K562 (cell line): ENCODE results near the gene CSMD2. TPM values are rescaled to one million over a fixed set of nuclear protein-coding genes. Genes with fewer than 3 reads are reported as not detected.

Experiments used
- ATAC-seq: fragments of 200-7000 bp; cut with Tn5 transposase; 3 replicates; pipeline ENCODE4 v1.9.1; 2020; ENCODE audit warnings: moderate library complexity
- BruUV-seq: library from RNA; stranded (reverse); fragments of 400-500 nt; replicated peaks from 2 replicates; lab custom pipeline; 2021; lab: Mats Ljungman, UMichigan
- CTCF ChIA-PET: fragments of 300-600 bp; formaldehyde crosslinking; extraction: SDS; loops from one replicate; lab custom pipeline; 2021; ENCODE audit warnings: low intra/inter-chr PET ratio; lab: Yijun Ruan, JAX
- POLR2A ChIA-PET: fragments of 300-600, 350-650 bp; sonication (Branson Sonifier 250); formaldehyde crosslinking; extraction: SDS; loops from one replicate; lab custom pipeline; 2021; ENCODE audit warnings: antibody characterized with exemption, inconsistent platforms; lab: Yijun Ruan, JAX
- DNase-seq, 4 experiments: peaks; one replicate each; pipeline versions ENCODE4 v3.0.0 to v3.0.0-alpha.2; 2011 to 2018; ENCODE audit warnings: low spot score in 3 of 4, mixed read lengths in 3 of 4; ENCODE audit errors: extremely low read depth in 1 of 4
- FAIRE-seq: peaks from 2 replicates; lab custom pipeline; 2011; peaks lifted over from hg19 to GRCh38; lab: Jason Lieb, UNC
- H2AFZ ChIP-seq: 2 replicates; pipeline ENCODE4 v1.6.0; 2011; ENCODE audit warnings: low read depth, low read length, control low read depth, inconsistent platforms
- H3K27ac ChIP-seq: fragments of 200-600 bp; 3 replicates; pipeline ENCODE4 v1.8.0; 2011; ENCODE audit warnings: low read depth, mild to moderate bottlenecking, control low read depth, inconsistent platforms, low read length, moderate library complexity, mixed read lengths; ENCODE audit errors: extremely low read depth
- H3K27me3 ChIP-seq, 2 experiments: fragments of 300-600 bp in 1 of 2; 2 replicates in 1 of 2; 3 replicates in 1 of 2; pipeline versions ENCODE4 v1.6.0 to v1.8.0; 2011; ENCODE audit warnings: inconsistent platforms in 2 of 2, low read length in 2 of 2, mild to moderate bottlenecking in 1 of 2, mixed read lengths in 1 of 2, moderate library complexity in 1 of 2; ENCODE audit not compliant: control insufficient read depth in 2 of 2, insufficient read depth in 2 of 2
- H3K36me3 ChIP-seq: fragments of 300-600 bp; 3 replicates; pipeline ENCODE4 v1.8.0; 2011; ENCODE audit warnings: mild to moderate bottlenecking, low read length, inconsistent platforms; ENCODE audit not compliant: control insufficient read depth, insufficient read depth
- H3K4me1 ChIP-seq, 2 experiments: fragments of 200-600 bp in 1 of 2; replicated peaks in 1 of 2; 2 replicates in 1 of 2; 3 replicates in 1 of 2; pipeline versions ENCODE4 v1.5.1 to v1.8.0; 2011; ENCODE audit warnings: inconsistent platforms in 2 of 2, low read length in 2 of 2, mild to moderate bottlenecking in 1 of 2, mixed read lengths in 1 of 2, moderate library complexity in 1 of 2; ENCODE audit not compliant: control insufficient read depth in 2 of 2, insufficient read depth in 2 of 2
- H3K4me2 ChIP-seq: 2 replicates; pipeline ENCODE4 v1.6.1; 2011; ENCODE audit warnings: low read length, control low read depth, inconsistent platforms, mixed read lengths; ENCODE audit not compliant: insufficient read depth
- H3K4me3 ChIP-seq: fragments of 200-600 bp; sonication (generic), shearing (Covaris generic); 2 replicates; pipeline ENCODE4 v1.5.1; 2016; ENCODE audit warnings: control low read depth, inconsistent platforms
- H3K79me2 ChIP-seq: fragments of 200-600 bp; 3 replicates; pipeline ENCODE4 v1.8.0; 2011; ENCODE audit warnings: low read length, inconsistent platforms; ENCODE audit not compliant: control insufficient read depth, insufficient read depth
- H3K9ac ChIP-seq, 2 experiments: 2 replicates each; pipeline versions ENCODE4 v1.6.0 to v1.6.1; 2011; ENCODE audit warnings: low read depth in 2 of 2, low read length in 2 of 2, control low read depth in 1 of 2, inconsistent platforms in 1 of 2, mild to moderate bottlenecking in 1 of 2, mixed read lengths in 1 of 2; ENCODE audit not compliant: insufficient read depth in 1 of 2
- H3K9me1 ChIP-seq: one replicate; pipeline ENCODE4 v1.6.0; 2011; ENCODE audit warnings: inconsistent platforms, mild to moderate bottlenecking, low read length, moderate library complexity; ENCODE audit not compliant: control insufficient read depth, insufficient read depth
- H3K9me3 ChIP-seq: replicated peaks from 2 replicates; pipeline ENCODE4 v1.5.1; 2011; ENCODE audit warnings: low read depth, low read length, inconsistent platforms; ENCODE audit not compliant: control insufficient read depth, insufficient read depth
- H4K20me1 ChIP-seq: replicated peaks from 2 replicates; pipeline ENCODE4 v1.6.1; 2011; ENCODE audit warnings: low read length, inconsistent platforms, mixed read lengths; ENCODE audit not compliant: control insufficient read depth, insufficient read depth
- HDAC3 ChIP-seq: fragments of 450-650 bp; IDR thresholded peaks from 2 replicates; pipeline ENCODE4 v1.6.1; 2018; ENCODE audit warnings: borderline replicate concordance, mild to moderate bottlenecking, moderate library complexity; ENCODE audit not compliant: partially characterized antibody
- MAFK ChIP-seq: IDR thresholded peaks from 2 replicates; pipeline ENCODE4 v1.6.1; 2011; ENCODE audit warnings: low read length, improper control_type of control experiment
- RBM15 ChIP-seq: fragments of 200-400 bp; formaldehyde crosslinking; IDR thresholded peaks from 2 replicates; pipeline ENCODE4 v1.6.1; 2018; ENCODE audit warnings: mild to moderate bottlenecking, low read length, moderate library complexity; ENCODE audit not compliant: insufficient read depth
- RCOR1 ChIP-seq, 2 experiments: IDR thresholded peaks; 2 replicates each; pipeline ENCODE4 v1.6.1; 2012; ENCODE audit warnings: low read depth in 2 of 2, low read length in 2 of 2, borderline replicate concordance in 1 of 2, improper control_type of control experiment in 1 of 2
- YY1 ChIP-seq, 3 experiments: IDR thresholded peaks; 2 replicates each; pipeline ENCODE4 v1.6.1; 2011; ENCODE audit warnings: low read length in 2 of 3, mild to moderate bottlenecking in 2 of 3, moderate library complexity in 2 of 3, borderline replicate concordance in 1 of 3, control low read depth in 1 of 3, low read depth in 1 of 3; ENCODE audit not compliant: insufficient read depth in 3 of 3, insufficient replicate concordance in 2 of 3, control insufficient read depth in 1 of 3, insufficient read length in 1 of 3; ENCODE audit errors: extremely low read depth in 1 of 3
- ZC3H4 ChIP-seq: sonication (generic); formaldehyde crosslinking; IDR thresholded peaks from 2 replicates; pipeline ENCODE4 v1.9.0; 2021; ENCODE audit warnings: missing genetic modification reagents, borderline replicate concordance
- ZNF699 ChIP-seq: fragments of 250-450 bp; sonication (Bioruptor Pico); IDR thresholded peaks from 2 replicates; pipeline ENCODE4 v1.8.0; 2021; ENCODE audit warnings: mild to moderate bottlenecking, moderate library complexity; ENCODE audit not compliant: insufficient replicate concordance
- ZNF780A ChIP-seq: fragments of 250-450 bp; sonication (Bioruptor Pico); IDR thresholded peaks from 2 replicates; pipeline ENCODE4 v1.5.0; 2021; ENCODE audit warnings: mild to moderate bottlenecking
- WGBS: fragments of 100-300 bp; shearing (Covaris generic); methylation state at CpG from one replicate; pipeline ENCODE4 v1.1.6; 2016; ENCODE audit warnings: low coverage, mixed read lengths; ENCODE audit not compliant: insufficient coverage; ENCODE audit errors: missing lambda C conversion rate; 5-methylcytosine and 5-hydroxymethylcytosine counted together
- in situ Hi-C: fragments of 300-500 bp; cut with MboI; formaldehyde crosslinking; loops from 4 replicates; pipeline ENCODE4 v1.15.0; 2018; ENCODE audit warnings: inconsistent platforms, mixed read lengths
- intact Hi-C: fragments of 100-400 bp; cut with micrococcal nuclease; formaldehyde crosslinking; loops from 2 replicates; pipeline ENCODE4 v1.14.2; 2022
- polyA plus RNA-seq, 8 experiments: library from polyadenylated mRNA; depleted of rRNA in 4 of 8; stranded (reverse) in 5 of 8; unstranded in 3 of 8; fragments of >200 nt; fragmentation: Nextera tagmentation in 2 of 8; fragmentation: Illumina TruSeq in 1 of 8; extraction: Ambion mirVana in 2 of 8; extraction: Trizol in 1 of 8; gene quantifications; 2 replicates each; pipeline versions ENCODE4 v1.2.1 to v1.2.3, GENCODE V29; 2011 to 2014; ENCODE audit warnings: inconsistent platforms in 1 of 8, missing spikeins in 1 of 8
- total RNA-seq, 7 experiments: library from RNA; depleted of rRNA in 6 of 7; stranded (reverse); fragments of >200 nt in 6 of 7; fragmentation: Illumina TruSeq in 2 of 7; extraction: Trizol in 2 of 7; gene quantifications; 2 replicates each; pipeline versions ENCODE4 v1.2.1 to v1.2.3, GENCODE V29; 2011 to 2021; ENCODE audit warnings: low replicate concordance in 1 of 7
- TF ChIP-seq, protein P1 (sequence below), 2 experiments: fragments of 150-350 bp in 1 of 2; IDR thresholded peaks; 2 replicates each; pipeline ENCODE4 v1.6.1; 2012 to 2016; ENCODE audit warnings: low read depth in 2 of 2, low read length in 2 of 2, mild to moderate bottlenecking in 1 of 2, moderate library complexity in 1 of 2

CSMD2 gene
- total and polyA plus RNA-seq, 9 of the 15 experiments (the other 6 are each of a cell fraction or from before 2014, with no cell fraction given), result not detected

DNA sequence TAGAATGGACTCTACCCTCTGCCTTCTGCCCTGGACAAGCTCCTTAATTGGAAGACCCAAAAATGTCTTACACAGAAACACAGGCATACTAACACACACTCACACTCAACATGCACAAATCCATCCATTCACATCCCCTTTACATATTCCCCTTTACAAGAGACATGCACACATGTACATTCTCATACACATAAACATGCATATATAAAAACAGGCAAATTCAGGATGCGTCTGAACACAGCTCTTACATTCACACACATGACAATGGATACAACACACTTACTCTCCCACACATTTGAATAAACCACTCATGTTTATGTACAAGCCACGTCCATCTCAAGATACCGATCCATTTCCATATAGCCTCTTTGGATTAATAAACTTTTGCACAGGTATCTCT lies 216.7 kb downstream of the CSMD2 start:
- Histone ChIP-seq H4K20me1 (0 out of 2 replicates have a peak, but pooled peaks cover 2% of the 10 kb centered on the region), H3K27ac (no peak overlapping the region), H2AFZ (no peak overlapping the region), H3K9ac (no peak overlapping the region), H3K79me2 (no peaks in the 10 kb centered on the region), H3K4me1 (no peaks in the 10 kb centered on the region), H3K4me3 (no peak overlapping the region), H3K4me2 (no peak overlapping the region), H3K9me3 (no peaks in the 10 kb centered on the region), H3K9me1 (no peaks in the 10 kb centered on the region), H3K36me3 (no peaks in the 10 kb centered on the region), H3K27me3 (no peaks in the 10 kb centered on the region; a peak in 1 of 5 replicates)
- CTCF ChIA-PET, result no interaction called here
- in situ Hi-C loops, result no loop called here
- intact Hi-C loops, result no loop called here
- POLR2A ChIA-PET, result interaction anchor here (0.6 kb wide), 1 partner anchor 19 kb away, joined by 4 read pairs; no protein-coding TSS in a partner anchor
- 0% methylated on average over 3 of the region's 3 CpGs for WGBS
- no TSS peak for BruUV-seq
- ATAC-seq (no peak), DNase-seq (no peak), FAIRE-seq (no peak)
- TF ChIP-seq ZNF699 (CRISPR knock-in tag) (no peak), RCOR1 (IDR thresholded peaks at IDR 0.05; ENCODE audit: borderline replicate concordance in 1 of 2, low read depth in 2 of 2, low read length in 2 of 2) (no peak), ZC3H4 (no peak), HDAC3 (no peak), ZNF780A (no peak), YY1 (IDR thresholded peaks at IDR 0.05; ENCODE audit: borderline replicate concordance in 1 of 3, control insufficient read depth in 1 of 3, extremely low read depth in 1 of 3, insufficient read depth in 3 of 3, insufficient read length in 1 of 3, insufficient replicate concordance in 2 of 3, low read depth in 1 of 3, low read length in 2 of 3) (no peak), MAFK (no peak), RBM15 (no peak)
- TF ChIP-seq, protein P1, sequence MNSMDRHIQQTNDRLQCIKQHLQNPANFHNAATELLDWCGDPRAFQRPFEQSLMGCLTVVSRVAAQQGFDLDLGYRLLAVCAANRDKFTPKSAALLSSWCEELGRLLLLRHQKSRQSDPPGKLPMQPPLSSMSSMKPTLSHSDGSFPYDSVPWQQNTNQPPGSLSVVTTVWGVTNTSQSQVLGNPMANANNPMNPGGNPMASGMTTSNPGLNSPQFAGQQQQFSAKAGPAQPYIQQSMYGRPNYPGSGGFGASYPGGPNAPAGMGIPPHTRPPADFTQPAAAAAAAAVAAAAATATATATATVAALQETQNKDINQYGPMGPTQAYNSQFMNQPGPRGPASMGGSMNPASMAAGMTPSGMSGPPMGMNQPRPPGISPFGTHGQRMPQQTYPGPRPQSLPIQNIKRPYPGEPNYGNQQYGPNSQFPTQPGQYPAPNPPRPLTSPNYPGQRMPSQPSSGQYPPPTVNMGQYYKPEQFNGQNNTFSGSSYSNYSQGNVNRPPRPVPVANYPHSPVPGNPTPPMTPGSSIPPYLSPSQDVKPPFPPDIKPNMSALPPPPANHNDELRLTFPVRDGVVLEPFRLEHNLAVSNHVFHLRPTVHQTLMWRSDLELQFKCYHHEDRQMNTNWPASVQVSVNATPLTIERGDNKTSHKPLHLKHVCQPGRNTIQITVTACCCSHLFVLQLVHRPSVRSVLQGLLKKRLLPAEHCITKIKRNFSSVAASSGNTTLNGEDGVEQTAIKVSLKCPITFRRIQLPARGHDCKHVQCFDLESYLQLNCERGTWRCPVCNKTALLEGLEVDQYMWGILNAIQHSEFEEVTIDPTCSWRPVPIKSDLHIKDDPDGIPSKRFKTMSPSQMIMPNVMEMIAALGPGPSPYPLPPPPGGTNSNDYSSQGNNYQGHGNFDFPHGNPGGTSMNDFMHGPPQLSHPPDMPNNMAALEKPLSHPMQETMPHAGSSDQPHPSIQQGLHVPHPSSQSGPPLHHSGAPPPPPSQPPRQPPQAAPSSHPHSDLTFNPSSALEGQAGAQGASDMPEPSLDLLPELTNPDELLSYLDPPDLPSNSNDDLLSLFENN (IDR thresholded peaks at IDR 0.05; ENCODE audit: low read depth in 2 of 2, low read length in 2 of 2), result no peak
